Activated CD8-positive, alpha-beta memory T cell treated with anti-CD3 and anti-CD28 coated beads for 36 hours (primary cell): ENCODE results near the gene SSBP2. TPM values are rescaled to one million over a fixed set of nuclear protein-coding genes. Genes with fewer than 3 reads are reported as not detected.

Experiments
- CTCF ChIA-PET: fragments of 350-600 bp; sonication (Branson Sonifier 250); formaldehyde crosslinking; loops from one replicate; lab custom pipeline; 2021; ENCODE audit warnings: antibody characterized with exemption; lab: Charles Lee
- POLR2A ChIA-PET: fragments of 350-600 bp; sonication (Branson Sonifier 250); formaldehyde crosslinking; loops from one replicate; lab custom pipeline; 2021; ENCODE audit warnings: antibody characterized with exemption; lab: Charles Lee
- total RNA-seq, 2 experiments: library from RNA; stranded (reverse); gene quantifications; one replicate each; pipeline ENCODE4 v1.2.3, GENCODE V29; 2021

Gene SSBP2
- 1 to 10 TPM; 7.0 to 9.7 TPM for total RNA-seq

DNA sequence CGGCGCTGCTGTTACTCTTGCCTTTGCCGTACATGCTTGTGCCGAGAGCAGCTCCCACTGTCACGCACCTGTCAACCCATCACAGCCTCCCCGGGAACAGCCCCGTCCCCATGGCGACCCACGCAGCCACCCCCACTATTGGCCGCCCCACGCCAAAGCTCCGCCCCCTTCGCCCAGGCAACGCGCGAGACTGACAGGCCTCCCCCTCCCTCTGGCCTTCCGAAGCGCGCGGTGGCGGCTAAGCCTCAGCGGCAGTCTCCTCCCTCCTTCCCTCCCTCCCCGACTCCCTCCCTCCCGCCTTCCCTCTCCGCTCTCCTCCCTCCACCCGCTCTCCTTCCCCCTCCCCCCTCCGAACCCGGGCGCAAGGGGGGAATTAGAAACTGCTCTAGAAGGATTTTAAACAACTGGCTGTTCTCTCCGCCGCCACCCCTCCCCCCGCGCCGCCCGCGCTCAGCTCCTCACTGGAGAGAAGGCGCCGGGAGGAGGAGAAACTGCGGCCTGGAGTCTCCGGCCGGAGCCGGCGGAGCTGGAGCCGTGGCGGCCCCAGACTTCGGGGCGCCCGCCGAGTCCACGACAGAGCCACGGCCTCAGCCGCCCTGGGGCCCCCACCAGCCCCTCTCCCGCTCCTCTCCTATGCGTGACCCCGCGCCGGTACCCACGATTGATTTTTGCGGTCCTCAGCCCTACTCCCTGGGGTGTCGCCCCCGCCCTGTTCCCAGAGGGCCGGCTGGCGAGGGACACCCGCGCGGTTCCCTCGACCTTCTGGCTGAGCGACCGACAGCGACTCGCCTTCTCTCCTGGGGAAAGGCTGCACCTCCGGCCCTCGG, at the start of gene SSBP2:
Gene SSBP2 (minus strand): TSS at position 89 of the 827 bp plus-strand sequence. CDS start 55 bp downstream, at position 34.
- CTCF ChIA-PET: interaction anchor here (1.5 to 2.0 kb wide), 2 partner anchors 100 to 106 kb away, joined by 7 to 10 read pairs; no protein-coding TSS in a partner anchor
- POLR2A ChIA-PET: interaction anchor here (0.6 to 2.8 kb wide), 11 partner anchors 9 to 497 kb away, joined by 3 to 48 read pairs (median 4); partner anchors contain the start of gene ATG10

DNA sequence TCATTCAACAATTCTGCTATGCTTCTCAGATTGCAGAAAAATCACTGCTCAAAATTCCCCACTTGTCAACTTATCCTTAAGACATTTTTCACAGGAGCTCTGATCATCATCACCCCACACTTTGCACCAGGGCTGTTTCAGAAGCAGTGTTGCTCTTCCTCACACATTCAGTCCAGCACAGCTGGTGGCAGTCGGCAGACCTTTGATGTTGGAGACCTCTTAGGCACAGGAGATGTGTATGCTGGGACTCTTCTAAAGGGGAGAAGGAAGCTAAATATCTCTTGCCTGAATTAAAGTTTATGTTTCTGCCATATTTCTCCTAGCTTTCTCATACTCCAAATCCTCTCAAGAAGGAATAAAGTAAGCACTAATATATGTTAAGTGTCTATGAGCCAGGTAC, 44.8 kb upstream of the SSBP2 start:
- ChIA-PET CTCF (interaction anchor here (1.6 kb wide), 1 partner anchor 10 kb away, joined by 4 read pairs; no protein-coding TSS in a partner anchor), POLR2A (no interaction called here)

GRCh38 chr5:81794226-81794625, 43.3 kb upstream of the SSBP2 start:
- POLR2A ChIA-PET: no interaction called here
- CTCF ChIA-PET: interaction anchor here (1.6 kb wide), 1 partner anchor 11 kb away, joined by 4 read pairs; no protein-coding TSS in a partner anchor

GRCh38 chr5:81790336-81790735, 39.4 kb upstream of the SSBP2 start:
- POLR2A ChIA-PET: no interaction called here
- CTCF ChIA-PET: no interaction called here

DNA sequence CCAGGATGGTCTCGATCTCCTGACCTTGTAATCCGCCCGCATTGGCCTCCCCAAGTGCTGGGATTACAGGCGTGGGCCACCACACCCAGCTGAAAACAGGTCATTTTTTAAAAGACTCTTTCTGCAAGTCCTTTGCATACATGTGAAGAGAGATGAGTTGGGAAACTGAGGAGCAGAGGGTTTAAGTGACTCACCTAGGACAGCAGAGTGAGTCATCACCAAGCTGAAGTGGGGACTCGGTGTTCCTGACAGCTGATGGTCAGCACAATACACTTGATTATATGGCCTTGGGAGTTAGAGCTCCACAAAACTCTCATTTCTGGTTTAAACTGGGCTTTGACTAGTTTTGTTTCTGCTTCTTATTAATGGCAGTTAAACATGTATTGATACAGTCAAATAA, 38.1 kb upstream of the SSBP2 start:
- ChIA-PET POLR2A (interaction anchor here (0.6 kb wide), 1 partner anchor 353 kb away, joined by 5 read pairs; no protein-coding TSS in a partner anchor), CTCF (no interaction called here)

GRCh38 chr5:81788329-81788728, 37.4 kb upstream of the SSBP2 start:
- ChIA-PET CTCF (no interaction called here), POLR2A (no interaction called here)

GRCh38 chr5:81787474-81788242, 36.8 kb upstream of the SSBP2 start:
- CTCF ChIA-PET: interaction anchor here (1.4 kb wide), 1 partner anchor 64 kb away, joined by 4 read pairs; no protein-coding TSS in a partner anchor
- POLR2A ChIA-PET: no interaction called here

- ChIA-PET CTCF (interaction anchor here (1.4 kb wide), 1 partner anchor 65 kb away, joined by 4 read pairs; no protein-coding TSS in a partner anchor), POLR2A (no interaction called here)
Measured at GRCh38 chr5:81786991-81787390, 36.1 kb upstream of the SSBP2 start.

DNA sequence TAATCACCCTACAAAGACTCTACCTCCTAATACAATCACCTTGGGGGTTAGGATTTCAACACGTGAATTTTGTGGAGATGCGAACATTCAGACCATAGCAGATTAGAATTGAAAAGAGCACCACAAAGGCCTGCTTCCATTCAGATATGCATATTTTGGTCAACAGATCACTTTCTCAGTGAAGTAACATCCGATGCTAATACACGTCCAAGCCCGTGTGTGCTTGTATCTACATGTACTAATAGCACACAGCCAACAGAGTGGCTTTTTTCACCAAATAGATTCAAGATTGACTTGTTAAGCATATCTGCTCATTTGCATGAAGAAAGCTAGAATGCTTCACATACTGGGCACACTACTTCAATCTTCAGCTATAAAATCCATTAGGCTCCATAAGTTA, 35.6 kb upstream of the SSBP2 start:
- ChIA-PET POLR2A (no interaction called here), CTCF (interaction anchor here (1.4 kb wide), 1 partner anchor 65 kb away, joined by 4 read pairs; no protein-coding TSS in a partner anchor)

DNA sequence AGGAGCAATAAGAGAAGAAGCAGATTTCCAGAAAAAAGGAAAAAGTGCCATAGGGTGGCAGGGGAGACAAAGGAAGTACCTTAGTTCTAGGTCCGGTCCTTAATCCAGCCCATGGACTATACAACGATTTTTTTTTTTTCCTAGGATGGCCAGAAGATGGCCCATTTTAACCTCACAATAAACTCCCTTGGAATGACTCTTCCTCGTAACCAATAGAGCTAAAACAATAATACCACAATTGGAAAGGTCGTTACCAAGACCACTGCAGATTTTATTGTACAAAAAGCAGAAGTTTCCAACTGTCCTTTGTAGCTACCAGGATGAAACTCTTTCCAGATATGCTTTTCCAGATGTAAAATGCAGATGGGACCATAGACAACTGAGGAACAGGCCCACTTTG, 34.4 kb upstream of the SSBP2 start:
- ChIA-PET POLR2A (no interaction called here), CTCF (no interaction called here)

- ChIA-PET POLR2A (no interaction called here), CTCF (no interaction called here)
Measured at GRCh38 chr5:81783401-81783800, 32.5 kb upstream of the SSBP2 start.

DNA sequence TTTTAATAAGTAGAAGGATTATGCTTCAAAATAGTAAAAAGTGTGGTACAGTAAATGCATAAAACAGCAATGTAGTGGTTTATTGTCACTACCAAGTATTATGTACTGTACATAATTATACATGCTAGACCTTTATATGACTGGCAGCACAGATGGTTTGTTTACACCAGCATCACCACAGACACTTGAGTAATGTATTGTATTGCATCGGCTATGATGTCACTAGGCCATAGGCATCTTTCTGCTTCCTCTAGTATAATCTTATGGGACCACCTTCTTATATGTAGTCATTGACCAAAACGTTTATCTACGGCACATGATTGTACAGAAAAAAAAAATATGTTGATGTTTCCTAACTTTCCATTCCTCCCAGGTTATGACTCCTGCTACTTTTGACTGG, 31.9 kb upstream of the SSBP2 start:
- ChIA-PET POLR2A (no interaction called here), CTCF (no interaction called here)

- ChIA-PET POLR2A (no interaction called here), CTCF (interaction anchor here (1.3 kb wide), 1 partner anchor 71 kb away, joined by 3 read pairs; no protein-coding TSS in a partner anchor)
Measured at GRCh38 chr5:81779916-81780266, 29.0 kb upstream of the SSBP2 start.

- ChIA-PET POLR2A (interaction anchor here (1.4 kb wide), 1 partner anchor 28 kb away, joined by 10 read pairs; the partner anchor contains the start of gene SSBP2), CTCF (interaction anchor here (1.3 kb wide), 1 partner anchor 72 kb away, joined by 3 read pairs; no protein-coding TSS in a partner anchor)
Measured at GRCh38 chr5:81779125-81779915, 28.4 kb upstream of the SSBP2 start.

- ChIA-PET POLR2A (interaction anchor here (1.4 kb wide), 1 partner anchor 28 kb away, joined by 10 read pairs; the partner anchor contains the start of gene SSBP2), CTCF (interaction anchor here (0.5 kb wide), 1 partner anchor 1431 kb away, joined by 4 read pairs; no protein-coding TSS in a partner anchor)
Measured at GRCh38 chr5:81778642-81779041, 27.7 kb upstream of the SSBP2 start.

- CTCF ChIA-PET: no interaction called here
Measured at GRCh38 chr5:81776258-81776657, 25.4 kb upstream of the SSBP2 start.

GRCh38 chr5:81774374-81774773, 23.5 kb upstream of the SSBP2 start:
- ChIA-PET POLR2A (no interaction called here), CTCF (no interaction called here)

More at GRCh38 chr5:81776258-81776657, 25.4 kb upstream of the SSBP2 start:
- POLR2A ChIA-PET: no interaction called here

GRCh38 chr5:81773574-81773973, 22.7 kb upstream of the SSBP2 start:
- CTCF ChIA-PET: no interaction called here
- POLR2A ChIA-PET: no interaction called here

GRCh38 chr5:81773161-81773560, 22.3 kb upstream of the SSBP2 start:
- ChIA-PET POLR2A (no interaction called here), CTCF (no interaction called here)
